ENCODE results near the gene ITGAD.

GRCh38 chr16:31471875-31472708 lies 79.0 kb downstream of the ITGAD start, which contains the start of gene TGFB1I1:
- TF ChIP-seq POLR2A (IDR thresholded peaks at IDR 0.05) (no peak), CTCF (IDR thresholded peaks at IDR 0.05 in 8 of 11, conservative IDR thresholded peaks at IDR 0.05 in 3 of 11) (no peak), POLR2AphosphoS5 (IDR thresholded peaks at IDR 0.05) (peak in 2 of 3 donors; percentile 42 to 49)
